ENCODE data around the gene STRN4.
A peak's percentile ranks its signal among the peaks of the same experiment; 100 is the strongest.
"Not testable (repeated sequence)": the region's sequence is repeated elsewhere in the genome, so short reads cannot be mapped to it uniquely, and the experiment has no call there.

Gene STRN4

GRCh38 chr19:46723471-46723870 lies 22.8 kb downstream of the STRN4 start:
- no peak for DNase-seq

- no peak for DNase-seq
Observed at GRCh38 chr19:46723023-46723461, 23.2 kb downstream of the STRN4 start.

- DNase-seq, result no peak
Observed at GRCh38 chr19:46722421-46723022, 23.7 kb downstream of the STRN4 start.

GRCh38 chr19:46722004-46722380 lies 24.3 kb downstream of the STRN4 start:
- DNase-seq, result no peak

- no peak for DNase-seq
Observed at GRCh38 chr19:46721269-46722003, 24.8 kb downstream of the STRN4 start.

GRCh38 chr19:46720503-46721239 lies 25.6 kb downstream of the STRN4 start:
- no peak for DNase-seq

GRCh38 chr19:46719629-46720502 lies 26.4 kb downstream of the STRN4 start:
- DNase-seq, result no peak

- no peak for DNase-seq
Observed at GRCh38 chr19:46718934-46719622, 27.2 kb downstream of the STRN4 start.

GRCh38 chr19:46718157-46718933 lies 27.9 kb downstream of the STRN4 start:
- DNase-seq, result no peak

GRCh38 chr19:46717716-46718143 lies 28.5 kb downstream of the STRN4 start:
- no peak for DNase-seq

GRCh38 chr19:46717034-46717715 lies 29.1 kb downstream of the STRN4 start, which contains the start of gene PRKD2:
TSS of gene PRKD2 (minus strand) at chr19:46717114. CDS start at chr19:46716370, 744 bp downstream.
- DNase-seq, result peak; percentile 41

GRCh38 chr19:46716672-46717033 lies 29.6 kb downstream of the STRN4 start:
- DNase-seq, result no peak

- no peak for DNase-seq
Observed at GRCh38 chr19:46715975-46716671, 30.1 kb downstream of the STRN4 start.

- no peak for DNase-seq
Observed at GRCh38 chr19:46715620-46715974, 30.7 kb downstream of the STRN4 start.

- DNase-seq, result no peak
Observed at GRCh38 chr19:46714444-46715106, 31.7 kb downstream of the STRN4 start.

GRCh38 chr19:46713781-46714443 lies 32.3 kb downstream of the STRN4 start:
- DNase-seq, result peak; percentile 52

- not testable (repeated sequence) for DNase-seq
Observed at GRCh38 chr19:46712768-46713338, 33.4 kb downstream of the STRN4 start.

- DNase-seq, result no peak
Observed at GRCh38 chr19:46710687-46711086, 35.6 kb downstream of the STRN4 start.
